Fibroblast of the conjunctiva (primary cell): ENCODE measurements around the gene NOLC1.

Source experiments
- DNase-seq: peaks from one replicate; pipeline ENCODE4 v3.0.0-alpha.2; 2010; ENCODE audit warnings: low read depth

Gene NOLC1

GRCh38 chr10:102121739-102122372, 30.3 kb upstream of the NOLC1 start:
- DNase-seq = no peak

DNA sequence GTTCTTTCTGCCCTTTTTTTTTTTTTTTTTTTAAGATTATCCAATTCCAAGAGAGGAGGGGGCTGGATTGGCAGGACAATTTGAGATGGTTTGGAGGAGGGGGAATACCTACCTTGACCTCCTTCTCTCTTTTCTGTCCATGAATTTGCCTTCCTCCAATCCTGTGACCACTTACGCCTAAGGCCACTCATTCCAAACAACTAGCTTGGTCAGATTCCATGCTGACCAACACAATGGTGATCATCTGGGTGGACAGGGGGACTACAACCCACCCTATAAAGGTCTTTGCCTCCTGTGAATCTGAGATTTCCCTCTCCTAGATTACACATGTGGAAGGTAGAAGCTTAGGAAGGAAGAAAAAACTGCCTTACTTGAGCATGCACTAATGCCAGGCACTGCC, 29.7 kb upstream of the NOLC1 start:
- DNase-seq = no peak

DNA sequence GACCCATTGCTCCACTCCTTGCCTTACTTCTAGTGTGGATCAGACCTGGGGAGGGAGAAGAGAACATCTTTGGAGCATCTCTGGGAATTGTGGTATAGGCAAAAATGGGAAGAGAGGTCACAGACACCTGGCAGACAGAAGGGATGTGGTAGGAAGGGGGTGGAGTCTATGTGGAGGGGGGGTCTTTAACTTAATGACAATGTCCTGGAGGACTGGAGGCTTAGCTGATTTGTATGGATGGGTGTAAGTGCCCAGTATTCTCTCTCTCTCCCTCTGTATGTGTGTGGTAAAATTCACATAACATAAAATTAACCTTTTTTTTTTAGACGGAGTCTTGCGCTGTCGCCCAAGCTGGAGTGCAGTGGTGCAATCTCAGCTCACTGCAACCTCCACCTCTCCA, 29.0 kb upstream of the NOLC1 start:
- DNase-seq = no peak

- DNase-seq = no peak
These were observed 20.7 kb upstream of the NOLC1 start for GRCh38 chr10:102131286-102132170.

- DNase-seq = no peak
These were observed 20.0 kb upstream of the NOLC1 start for GRCh38 chr10:102132193-102132562.

DNA sequence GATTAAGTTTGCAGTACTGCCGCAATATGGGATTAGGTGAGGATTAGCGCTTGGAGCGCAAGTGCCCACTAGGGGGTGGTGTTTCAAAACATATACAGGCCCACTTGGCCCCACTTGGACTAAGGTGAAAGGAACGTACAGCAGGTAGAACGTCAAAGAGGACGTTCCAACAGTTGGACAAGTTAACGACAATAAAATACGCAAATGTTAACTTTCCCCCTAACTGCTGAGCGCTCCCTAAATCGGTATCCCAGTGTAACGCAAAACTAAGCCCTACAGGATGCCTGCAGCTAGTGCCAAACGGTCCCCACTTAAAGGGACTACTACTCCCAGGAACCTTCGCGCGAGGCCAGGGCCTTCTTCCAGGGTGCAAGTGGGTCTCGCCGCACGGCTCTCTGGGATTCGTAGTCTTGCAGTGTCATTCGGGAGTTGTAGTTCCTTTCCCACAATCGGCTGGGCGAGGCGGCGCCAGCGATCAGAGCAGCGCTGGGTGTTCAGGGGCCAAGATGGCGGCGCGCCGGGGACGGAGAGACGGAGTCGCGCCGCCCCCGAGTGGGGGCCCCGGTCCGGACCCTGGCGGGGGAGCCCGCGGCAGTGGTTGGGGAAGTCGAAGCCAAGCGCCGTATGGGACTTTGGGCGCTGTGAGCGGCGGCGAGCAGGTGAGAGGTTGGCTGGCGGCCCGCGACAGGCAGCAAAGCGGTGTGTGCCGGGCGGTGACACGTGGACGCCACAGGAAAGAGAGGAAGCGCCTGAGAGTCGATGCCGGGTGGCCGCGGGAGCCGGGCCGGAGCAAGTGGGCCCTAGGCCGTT, 19.4 kb upstream of the NOLC1 start, which contains the start of gene PPRC1:
PPRC1 (plus strand) TSS at position 478 of the 810 bp plus-strand sequence; CDS start at position 507, 29 bp downstream.
- DNase-seq = peak; percentile 99

- no peak for DNase-seq
These were observed 18.6 kb upstream of the NOLC1 start for GRCh38 chr10:102133373-102134195.

DNA sequence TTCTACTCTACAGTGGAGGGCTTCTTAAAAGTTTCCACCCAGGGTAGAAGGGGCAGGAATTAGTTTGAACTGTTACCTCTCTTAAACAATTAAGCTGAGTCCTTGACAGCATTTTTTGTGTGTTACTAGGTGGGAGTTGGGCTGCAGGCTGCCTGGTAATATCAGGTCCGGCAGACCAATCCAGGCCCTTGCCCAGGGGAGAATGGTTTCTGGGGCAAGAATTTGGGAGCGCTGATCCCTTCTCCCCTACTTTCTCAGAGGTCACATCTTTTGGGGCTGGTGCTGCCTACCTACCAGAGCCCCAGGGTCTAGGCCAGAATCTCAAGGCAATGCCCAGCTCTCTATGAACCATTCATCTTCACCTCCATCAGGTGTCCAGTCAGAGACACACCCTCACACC, 17.8 kb upstream of the NOLC1 start:
- no peak for DNase-seq

- DNase-seq = no peak
These were observed 16.1 kb upstream of the NOLC1 start for GRCh38 chr10:102135956-102136526.

DNA sequence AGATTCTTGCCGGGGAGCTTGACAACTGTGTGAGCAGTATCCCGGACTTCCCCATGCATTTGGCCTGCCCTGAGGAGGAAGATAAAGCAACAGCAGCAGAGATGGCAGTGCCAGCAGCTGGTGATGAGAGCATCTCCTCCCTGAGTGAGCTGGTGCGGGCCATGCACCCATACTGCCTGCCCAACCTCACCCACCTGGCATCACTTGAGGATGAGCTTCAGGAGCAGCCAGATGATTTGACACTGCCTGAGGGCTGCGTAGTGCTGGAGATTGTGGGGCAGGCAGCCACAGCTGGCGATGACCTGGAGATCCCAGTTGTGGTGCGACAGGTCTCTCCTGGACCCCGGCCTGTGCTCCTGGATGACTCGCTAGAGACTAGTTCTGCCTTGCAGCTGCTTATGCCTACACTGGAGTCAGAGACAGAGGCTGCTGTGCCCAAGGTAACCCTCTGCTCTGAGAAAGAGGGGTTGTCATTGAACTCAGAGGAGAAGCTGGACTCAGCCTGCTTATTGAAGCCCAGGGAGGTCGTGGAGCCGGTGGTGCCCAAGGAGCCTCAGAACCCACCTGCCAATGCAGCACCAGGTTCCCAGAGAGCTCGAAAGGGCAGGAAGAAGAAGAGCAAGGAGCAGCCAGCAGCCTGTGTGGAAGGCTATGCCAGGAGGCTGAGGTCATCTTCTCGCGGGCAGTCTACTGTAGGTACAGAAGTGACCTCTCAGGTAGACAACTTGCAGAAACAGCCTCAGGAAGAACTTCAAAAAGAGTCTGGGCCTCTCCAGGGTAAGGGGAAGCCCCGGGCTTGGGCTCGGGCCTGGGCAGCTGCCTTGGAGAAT, 12.7 kb upstream of the NOLC1 start:
- DNase-seq = no peak

DNA sequence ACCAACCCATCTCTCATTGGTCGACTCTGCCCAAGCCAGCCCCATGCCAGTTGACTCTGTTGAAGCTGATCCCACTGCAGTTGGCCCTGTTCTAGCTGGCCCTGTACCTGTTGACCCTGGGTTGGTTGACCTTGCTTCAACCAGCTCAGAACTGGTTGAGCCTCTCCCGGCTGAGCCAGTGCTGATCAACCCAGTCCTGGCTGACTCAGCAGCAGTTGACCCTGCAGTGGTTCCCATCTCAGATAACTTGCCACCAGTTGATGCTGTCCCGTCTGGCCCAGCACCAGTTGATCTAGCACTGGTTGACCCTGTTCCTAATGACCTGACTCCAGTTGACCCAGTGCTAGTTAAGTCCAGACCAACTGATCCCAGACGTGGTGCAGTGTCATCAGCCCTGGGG, 12.0 kb upstream of the NOLC1 start:
- DNase-seq = no peak

DNA sequence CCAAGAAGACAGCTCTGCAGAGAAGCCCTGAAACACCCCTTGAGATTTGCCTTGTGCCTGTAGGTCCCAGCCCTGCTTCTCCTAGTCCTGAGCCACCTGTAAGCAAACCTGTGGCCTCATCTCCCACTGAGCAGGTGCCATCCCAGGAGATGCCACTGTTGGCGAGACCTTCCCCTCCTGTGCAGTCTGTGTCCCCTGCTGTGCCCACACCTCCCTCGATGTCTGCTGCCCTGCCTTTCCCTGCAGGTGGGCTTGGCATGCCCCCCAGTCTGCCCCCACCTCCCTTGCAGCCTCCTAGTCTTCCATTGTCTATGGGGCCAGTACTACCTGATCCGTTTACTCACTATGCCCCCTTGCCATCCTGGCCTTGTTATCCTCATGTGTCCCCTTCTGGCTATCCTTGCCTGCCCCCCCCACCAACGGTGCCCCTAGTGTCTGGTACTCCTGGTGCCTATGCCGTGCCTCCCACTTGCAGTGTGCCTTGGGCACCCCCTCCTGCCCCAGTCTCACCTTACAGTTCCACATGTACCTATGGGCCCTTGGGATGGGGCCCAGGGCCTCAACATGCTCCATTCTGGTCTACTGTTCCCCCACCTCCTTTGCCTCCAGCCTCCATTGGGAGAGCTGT, 11.2 kb upstream of the NOLC1 start:
- no peak for DNase-seq

DNA sequence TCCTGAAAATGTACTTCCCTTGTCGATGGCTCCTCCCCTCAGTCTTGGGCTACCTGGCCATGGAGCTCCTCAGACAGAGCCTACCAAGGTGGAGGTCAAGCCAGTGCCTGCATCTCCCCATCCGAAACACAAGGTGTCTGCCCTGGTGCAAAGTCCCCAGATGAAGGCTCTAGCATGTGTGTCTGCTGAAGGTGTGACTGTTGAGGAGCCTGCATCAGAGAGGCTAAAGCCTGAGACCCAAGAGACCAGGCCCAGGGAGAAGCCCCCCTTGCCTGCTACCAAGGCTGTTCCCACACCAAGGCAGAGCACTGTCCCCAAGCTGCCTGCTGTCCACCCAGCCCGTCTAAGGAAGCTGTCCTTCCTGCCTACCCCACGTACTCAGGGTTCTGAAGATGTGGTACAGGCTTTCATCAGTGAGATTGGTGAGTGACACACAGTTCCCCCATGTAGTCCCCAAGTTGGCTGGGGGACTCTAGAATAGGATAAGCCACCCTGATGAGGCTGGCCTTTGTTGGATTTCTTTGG, 10.5 kb upstream of the NOLC1 start:
- DNase-seq = no peak

DNA sequence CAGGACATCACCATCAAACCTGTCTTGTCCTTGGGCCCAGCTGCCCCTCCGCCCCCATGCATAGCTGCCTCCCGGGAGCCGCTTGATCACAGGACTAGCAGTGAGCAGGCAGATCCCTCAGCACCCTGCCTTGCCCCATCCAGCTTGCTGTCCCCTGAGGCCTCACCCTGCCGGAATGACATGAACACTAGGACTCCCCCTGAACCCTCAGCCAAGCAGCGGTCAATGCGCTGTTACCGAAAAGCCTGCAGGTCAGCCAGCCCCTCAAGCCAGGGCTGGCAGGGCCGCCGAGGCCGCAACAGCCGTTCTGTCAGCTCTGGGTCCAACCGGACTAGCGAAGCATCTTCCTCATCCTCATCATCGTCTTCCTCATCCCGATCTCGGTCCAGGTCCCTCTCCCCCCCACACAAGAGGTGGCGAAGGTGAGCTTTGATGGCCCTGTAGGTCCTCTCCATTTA, 5.2 kb upstream of the NOLC1 start:
- no peak for DNase-seq

GRCh38 chr10:102147561-102147960, 4.6 kb upstream of the NOLC1 start:
- no peak for DNase-seq

GRCh38 chr10:102148275-102148674, 3.9 kb upstream of the NOLC1 start:
- no peak for DNase-seq

DNA sequence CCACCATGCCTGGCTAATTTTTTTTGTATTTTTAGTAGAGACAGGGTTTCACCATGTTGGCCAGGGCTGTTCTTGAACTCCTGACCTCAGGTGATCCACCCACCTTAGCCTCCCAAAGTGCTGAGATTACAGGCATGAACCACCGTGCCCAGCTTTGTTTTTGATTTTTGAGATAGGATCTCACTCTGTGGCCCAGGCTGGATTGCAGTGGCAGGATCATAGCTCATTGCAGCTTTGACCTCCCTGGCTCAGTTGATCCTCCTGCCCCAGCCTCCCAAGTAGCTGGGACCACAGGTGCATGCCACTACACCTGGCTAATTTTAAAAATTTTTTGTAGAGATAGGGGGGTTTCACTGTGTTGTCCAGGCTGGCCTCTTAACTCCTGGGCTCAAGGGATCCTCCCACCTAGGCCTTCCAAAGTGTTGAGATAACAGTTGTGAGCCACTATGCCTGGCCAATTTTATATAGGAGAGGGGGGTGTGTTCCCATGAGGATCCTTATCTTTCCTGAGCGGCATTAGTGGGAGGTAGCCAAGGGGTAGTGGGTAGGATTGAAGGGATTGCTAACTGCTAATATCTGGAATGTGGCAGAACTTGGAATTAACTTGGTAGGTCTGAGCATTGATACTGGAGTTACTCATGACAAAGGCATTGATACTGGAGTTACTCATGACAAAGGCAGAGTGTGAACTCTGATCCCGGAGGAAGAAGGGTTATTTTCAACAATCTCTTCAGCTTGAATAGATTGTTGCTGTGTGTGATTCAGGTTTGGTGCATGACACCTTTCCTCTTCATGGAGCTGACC, 1.0 kb upstream of the NOLC1 start:
- DNase-seq = no peak

- no peak for DNase-seq
These were observed 329 bp downstream of the NOLC1 start for GRCh38 chr10:102152545-102152890.

GRCh38 chr10:102153093-102153620, 968 bp downstream of the NOLC1 start:
- no peak for DNase-seq
